ENCODE data around the gene LRRC7. TPM values are rescaled to one million over a fixed set of nuclear protein-coding genes. Genes with fewer than 3 reads are reported as not detected.

The LRRC7 gene
- total RNA-seq, 1 experiment from 2014 or later: not detected

DNA sequence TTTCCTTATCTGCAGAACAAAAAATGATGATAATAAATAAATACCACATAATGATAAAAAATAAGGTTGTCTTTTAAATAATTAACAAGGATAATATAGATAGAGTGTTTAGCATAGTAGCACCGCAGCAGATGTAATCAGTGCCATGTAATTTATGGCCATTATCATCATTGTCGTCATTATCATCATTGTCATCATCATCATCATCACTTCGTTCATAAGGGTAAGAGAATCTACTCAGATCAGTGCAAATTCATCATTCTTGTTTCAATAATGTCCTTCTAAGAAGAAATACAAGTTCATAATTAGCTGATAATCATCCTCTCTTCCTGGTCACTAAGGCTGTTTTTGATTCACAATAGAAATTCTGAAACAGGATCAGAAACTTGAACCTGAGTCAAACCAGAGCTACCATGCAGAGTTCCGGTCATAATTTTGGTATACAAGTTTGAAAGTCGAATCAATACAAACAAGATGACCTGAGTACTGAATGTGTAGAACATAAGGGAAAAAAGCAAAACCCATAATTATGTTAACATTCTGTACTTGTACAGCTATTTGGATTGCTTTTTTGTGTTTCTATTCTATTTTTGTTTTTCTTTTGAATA is 465.6 kb downstream of the LRRC7 start:
- Histone ChIP-seq H3K9me3 (ENCODE audit: low read depth, low read length, poor library complexity, severe bottlenecking) (no peaks in the 10 kb centered on the region), H3K4me1 (ENCODE audit: insufficient read depth, low read length, poor library complexity, severe bottlenecking) (no peaks in the 10 kb centered on the region), H3K27me3 (replicated peaks; ENCODE audit: insufficient read depth, low read depth, low read length, poor library complexity) (no peaks in the 10 kb centered on the region), H3K4me3 (ENCODE audit: low read depth, low read length, poor library complexity, severe bottlenecking) (no peak overlapping the region), H3K27ac (ENCODE audit: low read depth, low read length, poor library complexity, severe bottlenecking) (no peak overlapping the region), H3K36me3 (ENCODE audit: insufficient read depth, low read length, poor library complexity, severe bottlenecking) (no peaks in the 10 kb centered on the region)
- ChIA-PET CTCF (no interaction called here), POLR2A (ENCODE audit: low non-redundant PET) (no interaction called here)
- BruUV-seq (replicated peaks): no TSS peak
- DNase-seq (ENCODE audit: low spot score): no peak
- intact Hi-C loops (cut with micrococcal nuclease; ENCODE audit: unreplicated experiment): no loop called here
- TF ChIP-seq, protein P1, sequence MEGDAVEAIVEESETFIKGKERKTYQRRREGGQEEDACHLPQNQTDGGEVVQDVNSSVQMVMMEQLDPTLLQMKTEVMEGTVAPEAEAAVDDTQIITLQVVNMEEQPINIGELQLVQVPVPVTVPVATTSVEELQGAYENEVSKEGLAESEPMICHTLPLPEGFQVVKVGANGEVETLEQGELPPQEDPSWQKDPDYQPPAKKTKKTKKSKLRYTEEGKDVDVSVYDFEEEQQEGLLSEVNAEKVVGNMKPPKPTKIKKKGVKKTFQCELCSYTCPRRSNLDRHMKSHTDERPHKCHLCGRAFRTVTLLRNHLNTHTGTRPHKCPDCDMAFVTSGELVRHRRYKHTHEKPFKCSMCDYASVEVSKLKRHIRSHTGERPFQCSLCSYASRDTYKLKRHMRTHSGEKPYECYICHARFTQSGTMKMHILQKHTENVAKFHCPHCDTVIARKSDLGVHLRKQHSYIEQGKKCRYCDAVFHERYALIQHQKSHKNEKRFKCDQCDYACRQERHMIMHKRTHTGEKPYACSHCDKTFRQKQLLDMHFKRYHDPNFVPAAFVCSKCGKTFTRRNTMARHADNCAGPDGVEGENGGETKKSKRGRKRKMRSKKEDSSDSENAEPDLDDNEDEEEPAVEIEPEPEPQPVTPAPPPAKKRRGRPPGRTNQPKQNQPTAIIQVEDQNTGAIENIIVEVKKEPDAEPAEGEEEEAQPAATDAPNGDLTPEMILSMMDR (conservative IDR thresholded peaks at IDR 0.05; ENCODE audit: low read depth, low read length): no peak
- TF ChIP-seq EZH2 (IDR thresholded peaks at IDR 0.05; ENCODE audit: borderline replicate concordance, low read depth, low read length, poor library complexity, severe bottlenecking): no peak

DNA sequence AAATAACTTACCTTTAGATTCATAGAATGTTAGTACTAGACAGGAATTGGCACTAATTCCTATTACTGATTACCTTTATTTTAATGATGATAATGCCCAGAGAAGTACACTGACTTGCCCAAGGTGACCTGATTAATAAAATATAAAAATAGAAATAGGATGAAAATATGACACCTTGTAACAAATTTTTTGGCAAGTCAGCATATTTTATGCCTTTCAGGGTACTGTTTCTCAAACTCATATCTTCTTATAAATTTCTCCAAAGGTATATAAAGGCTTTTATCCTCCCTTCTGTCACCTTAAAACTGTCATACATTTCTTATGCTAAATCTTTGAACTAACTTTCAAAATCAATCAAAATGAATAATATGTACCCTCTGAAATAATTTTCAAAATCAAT is 466.2 kb downstream of the LRRC7 start:
- no peak for TF ChIP-seq EZH2 (IDR thresholded peaks at IDR 0.05; ENCODE audit: borderline replicate concordance, low read depth, low read length, poor library complexity, severe bottlenecking)
- TF ChIP-seq, protein P1 (conservative IDR thresholded peaks at IDR 0.05; ENCODE audit: low read depth, low read length): no peak
- intact Hi-C loops (cut with micrococcal nuclease; ENCODE audit: unreplicated experiment): no loop called here
- ChIA-PET POLR2A (ENCODE audit: low non-redundant PET) (no interaction called here), CTCF (no interaction called here)
- no peak overlapping the region for H3K27ac ChIP-seq (ENCODE audit: low read depth, low read length, poor library complexity, severe bottlenecking)
- H3K9me3 ChIP-seq (ENCODE audit: low read depth, low read length, poor library complexity, severe bottlenecking): no peaks in the 10 kb centered on the region
- no peaks in the 10 kb centered on the region for H3K4me1 ChIP-seq (ENCODE audit: insufficient read depth, low read length, poor library complexity, severe bottlenecking)
- H3K27me3 ChIP-seq (replicated peaks; ENCODE audit: insufficient read depth, low read depth, low read length, poor library complexity): no peaks in the 10 kb centered on the region
- DNase-seq (ENCODE audit: low spot score): no peak
- no TSS peak for BruUV-seq (replicated peaks)
- H3K4me3 ChIP-seq (ENCODE audit: low read depth, low read length, poor library complexity, severe bottlenecking): no peak overlapping the region
- no peaks in the 10 kb centered on the region for H3K36me3 ChIP-seq (ENCODE audit: insufficient read depth, low read length, poor library complexity, severe bottlenecking)

DNA sequence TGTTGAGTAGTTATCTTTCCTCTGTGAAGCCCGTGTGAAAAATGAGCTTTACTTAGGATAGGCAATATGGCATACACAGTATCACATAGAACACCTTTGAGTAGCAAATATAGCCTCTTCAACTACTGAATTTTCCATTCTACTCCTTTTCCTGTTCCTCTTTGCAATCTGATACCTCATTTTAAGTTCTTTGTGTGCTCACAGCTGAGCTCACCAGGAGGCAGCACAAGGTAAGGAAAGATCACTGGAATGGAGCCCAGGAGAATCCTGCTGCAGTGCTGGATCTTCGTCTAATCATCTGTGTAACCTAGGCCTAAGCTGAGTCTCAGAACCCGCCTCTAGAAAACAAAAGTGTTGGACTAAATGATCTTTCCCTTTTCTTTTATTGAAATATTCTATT is 466.7 kb downstream of the LRRC7 start:
- no peak for TF ChIP-seq EZH2 (IDR thresholded peaks at IDR 0.05; ENCODE audit: borderline replicate concordance, low read depth, low read length, poor library complexity, severe bottlenecking)
- TF ChIP-seq, protein P1 (conservative IDR thresholded peaks at IDR 0.05; ENCODE audit: low read depth, low read length): peak; percentile 25; the same call in 1 of the 2 replicates
- no peak overlapping the region for H3K4me3 ChIP-seq (ENCODE audit: low read depth, low read length, poor library complexity, severe bottlenecking)
- no peaks in the 10 kb centered on the region for H3K27me3 ChIP-seq (replicated peaks; ENCODE audit: insufficient read depth, low read depth, low read length, poor library complexity)
- intact Hi-C loops (cut with micrococcal nuclease; ENCODE audit: unreplicated experiment): no loop called here
- BruUV-seq (replicated peaks): no TSS peak
- H3K4me1 ChIP-seq (ENCODE audit: insufficient read depth, low read length, poor library complexity, severe bottlenecking): no peaks in the 10 kb centered on the region
- CTCF ChIA-PET: interaction anchor here (0.7 kb wide), 1 partner anchor 636 kb away, joined by 3 read pairs; no protein-coding TSS in a partner anchor
- DNase-seq (ENCODE audit: low spot score): peak; percentile 53
- H3K27ac ChIP-seq (ENCODE audit: low read depth, low read length, poor library complexity, severe bottlenecking): no peak overlapping the region
- POLR2A ChIA-PET (ENCODE audit: low non-redundant PET): no interaction called here
- H3K36me3 ChIP-seq (ENCODE audit: insufficient read depth, low read length, poor library complexity, severe bottlenecking): no peaks in the 10 kb centered on the region
- no peaks in the 10 kb centered on the region for H3K9me3 ChIP-seq (ENCODE audit: low read depth, low read length, poor library complexity, severe bottlenecking)
